Glomerular visceral epithelial cell (primary cell): Measurements from ENCODE around the gene CABYR.

ENCODE experiments used
- DNase-seq: peaks from one replicate; pipeline ENCODE4 v3.0.0-alpha.2; 2016; ENCODE audit errors: extremely low spot score

CABYR gene

GRCh38 chr18:24189664-24190346 is 50.9 kb downstream of the CABYR start:
- no peak for DNase-seq

GRCh38 chr18:24190590-24190989 is 51.7 kb downstream of the CABYR start:
- DNase-seq, result no peak

GRCh38 chr18:24195296-24196053 is 56.6 kb downstream of the CABYR start:
- no peak for DNase-seq

GRCh38 chr18:24196764-24197163 is 57.9 kb downstream of the CABYR start:
- DNase-seq, result no peak

- no peak for DNase-seq
Observed at GRCh38 chr18:24197412-24197811, 58.5 kb downstream of the CABYR start.

GRCh38 chr18:24198461-24198860 is 59.6 kb downstream of the CABYR start:
- DNase-seq, result no peak

GRCh38 chr18:24199372-24199962 is 60.6 kb downstream of the CABYR start:
- no peak for DNase-seq

GRCh38 chr18:24200494-24201290 is 61.8 kb downstream of the CABYR start:
- no peak for DNase-seq

GRCh38 chr18:24201699-24202687 is 63.1 kb downstream of the CABYR start:
- DNase-seq, result no peak

- no peak for DNase-seq
Observed at GRCh38 chr18:24204904-24205303, 66.0 kb downstream of the CABYR start.

GRCh38 chr18:24208270-24209035 is 69.6 kb downstream of the CABYR start:
- DNase-seq, result no peak

GRCh38 chr18:24209558-24209957 is 70.7 kb downstream of the CABYR start:
- no peak for DNase-seq
